SU-DHL-6 (cell line): Measurements from ENCODE around the gene HOXA13.

ENCODE experiments used
- H2AFZ ChIP-seq: fragments of 200-600 bp; sonication (generic); 2 replicates; pipeline ENCODE4 v1.6.1; 2014; ENCODE audit warnings: low read depth, mild to moderate bottlenecking, moderate library complexity, mixed read lengths, antibody characterized with exemption, low read length; ENCODE audit not compliant: severe bottlenecking
- H3F3A ChIP-seq: fragments of 200-600 bp; shearing (Covaris generic); 2 replicates; pipeline ENCODE4 v1.6.0; 2016; ENCODE audit warnings: antibody characterized with exemption, mild to moderate bottlenecking; ENCODE audit not compliant: insufficient read depth
- H3K27ac ChIP-seq: fragments of 200-600 bp; sonication (generic); 2 replicates; pipeline ENCODE4 v1.5.1; 2016; ENCODE audit warnings: low read depth, mild to moderate bottlenecking, low read length, moderate library complexity, mixed read lengths
- H3K27me3 ChIP-seq: fragments of 200-600 bp; sonication (generic), shearing (Covaris generic); 2 replicates; pipeline ENCODE4 v1.6.0; 2014; ENCODE audit warnings: mild to moderate bottlenecking, low read length
- H3K36me3 ChIP-seq: fragments of 200-600 bp; sonication (generic); 2 replicates; pipeline ENCODE4 v1.6.1; 2014; ENCODE audit warnings: mild to moderate bottlenecking, low read length, mixed read lengths
- H3K4me2 ChIP-seq: fragments of 300-600, 200-600 bp; shearing (Covaris generic), sonication (generic); 2 replicates; pipeline ENCODE4 v1.6.0; 2014; ENCODE audit warnings: low read length, low read depth, mild to moderate bottlenecking; ENCODE audit not compliant: poor library complexity, severe bottlenecking
- H3K4me3 ChIP-seq: fragments of 200-600 bp; sonication (generic); 2 replicates; pipeline ENCODE4 v1.5.1; 2014; ENCODE audit warnings: antibody characterized with exemption, low read length, mild to moderate bottlenecking, mixed read lengths; ENCODE audit not compliant: insufficient read depth, poor library complexity, severe bottlenecking
- H3K79me2 ChIP-seq: fragments of 200-600 bp; sonication (generic); 2 replicates; pipeline ENCODE4 v1.6.1; 2014; ENCODE audit warnings: mild to moderate bottlenecking, low read length, moderate library complexity; ENCODE audit not compliant: insufficient read depth
- H3K9ac ChIP-seq: fragments of 200-600 bp; sonication (generic); 2 replicates; pipeline ENCODE4 v1.7.0; 2014; ENCODE audit warnings: mild to moderate bottlenecking, low read length
- H3K9me2 ChIP-seq: fragments of 200-600 bp; sonication (generic); replicated peaks from 2 replicates; pipeline ENCODE4 v1.6.1; 2014; ENCODE audit warnings: low read length; ENCODE audit not compliant: insufficient read depth
- H3K9me3 ChIP-seq: fragments of 200-600 bp; sonication (generic); 2 replicates; pipeline ENCODE4 v1.6.1; 2014; ENCODE audit warnings: low read length, mixed read lengths; ENCODE audit not compliant: insufficient read depth
- H4K20me1 ChIP-seq: fragments of 200-600 bp; sonication (generic); 2 replicates; pipeline ENCODE4 v1.6.1; 2014; ENCODE audit warnings: low read depth, mild to moderate bottlenecking, antibody characterized with exemption, low read length, moderate library complexity, mixed read lengths
- EZH2phosphoT487 ChIP-seq: fragments of 200-600 bp; sonication (generic), shearing (Covaris generic); conservative IDR thresholded peaks from 2 replicates; pipeline ENCODE4 v1.6.1; 2018; ENCODE audit warnings: mild to moderate bottlenecking, antibody characterized with exemption, low read length, moderate library complexity, mixed read lengths
- TF ChIP-seq, protein P1 (sequence below): fragments of 200-600 bp; sonication (generic); IDR thresholded peaks from one replicate; pipeline ENCODE4 v1.5.1; 2017; ENCODE audit warnings: antibody characterized with exemption, mild to moderate bottlenecking, low read length, moderate library complexity; ENCODE audit not compliant: insufficient read depth, poor library complexity, severe bottlenecking

The HOXA13 gene

GRCh38 chr7:27150568-27151340 is 49.1 kb downstream of the HOXA13 start:
- Histone ChIP-seq H3K27me3 (no peaks in the 10 kb centered on the region), H2AFZ (peak overlapping the region; percentile 93), H3K9me3 (no peaks in the 10 kb centered on the region), H3K27ac (peak overlapping the region; percentile 46), H3F3A (peaks cover 4% of the 10 kb centered on the region; the same call in 1 of the 2 replicates), H3K79me2 (peaks cover 19% of the 10 kb centered on the region; the same call in 1 of the 2 replicates), H3K4me2 (peak overlapping the region; percentile 73), H3K36me3 (0 out of 2 replicates have a peak, but pooled peaks cover 4% of the 10 kb centered on the region), H4K20me1 (no peaks in the 10 kb centered on the region), H3K9ac (peak overlapping the region; percentile 75), H3K4me3 (peak overlapping the region; percentile 62), H3K9me2 (no peaks in the 10 kb centered on the region)
- no peak for TF ChIP-seq EZH2phosphoT487
- TF ChIP-seq, protein P1, sequence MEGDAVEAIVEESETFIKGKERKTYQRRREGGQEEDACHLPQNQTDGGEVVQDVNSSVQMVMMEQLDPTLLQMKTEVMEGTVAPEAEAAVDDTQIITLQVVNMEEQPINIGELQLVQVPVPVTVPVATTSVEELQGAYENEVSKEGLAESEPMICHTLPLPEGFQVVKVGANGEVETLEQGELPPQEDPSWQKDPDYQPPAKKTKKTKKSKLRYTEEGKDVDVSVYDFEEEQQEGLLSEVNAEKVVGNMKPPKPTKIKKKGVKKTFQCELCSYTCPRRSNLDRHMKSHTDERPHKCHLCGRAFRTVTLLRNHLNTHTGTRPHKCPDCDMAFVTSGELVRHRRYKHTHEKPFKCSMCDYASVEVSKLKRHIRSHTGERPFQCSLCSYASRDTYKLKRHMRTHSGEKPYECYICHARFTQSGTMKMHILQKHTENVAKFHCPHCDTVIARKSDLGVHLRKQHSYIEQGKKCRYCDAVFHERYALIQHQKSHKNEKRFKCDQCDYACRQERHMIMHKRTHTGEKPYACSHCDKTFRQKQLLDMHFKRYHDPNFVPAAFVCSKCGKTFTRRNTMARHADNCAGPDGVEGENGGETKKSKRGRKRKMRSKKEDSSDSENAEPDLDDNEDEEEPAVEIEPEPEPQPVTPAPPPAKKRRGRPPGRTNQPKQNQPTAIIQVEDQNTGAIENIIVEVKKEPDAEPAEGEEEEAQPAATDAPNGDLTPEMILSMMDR: peak; percentile 96

- Histone ChIP-seq H3K79me2 (peaks cover 15% of the 10 kb centered on the region; the same call in 1 of the 2 replicates), H3K36me3 (0 out of 2 replicates have a peak, but pooled peaks cover 4% of the 10 kb centered on the region), H2AFZ (peak overlapping the region; percentile 93), H3K4me2 (peak overlapping the region; percentile 73), H3F3A (peaks cover 4% of the 10 kb centered on the region; the same call in 1 of the 2 replicates), H3K9me2 (no peaks in the 10 kb centered on the region), H3K9ac (peak overlapping the region; percentile 75), H3K4me3 (peak overlapping the region; percentile 62), H3K27me3 (no peaks in the 10 kb centered on the region), H3K27ac (peak overlapping the region; percentile 46), H3K9me3 (no peaks in the 10 kb centered on the region), H4K20me1 (no peaks in the 10 kb centered on the region)
- no peak for TF ChIP-seq EZH2phosphoT487
- TF ChIP-seq, protein P1: no peak
Observed at GRCh38 chr7:27149842-27150567, 49.9 kb downstream of the HOXA13 start.

GRCh38 chr7:27148756-27149641 is 50.9 kb downstream of the HOXA13 start:
- Histone ChIP-seq H3K36me3 (no peaks in the 10 kb centered on the region), H3K9me3 (no peaks in the 10 kb centered on the region), H3K9me2 (no peaks in the 10 kb centered on the region), H3K27ac (no peak overlapping the region), H3K4me2 (peak overlapping the region; percentile 73), H2AFZ (no peak overlapping the region), H4K20me1 (no peaks in the 10 kb centered on the region), H3K27me3 (no peaks in the 10 kb centered on the region), H3F3A (peaks cover 4% of the 10 kb centered on the region; the same call in 1 of the 2 replicates), H3K79me2 (peaks cover 15% of the 10 kb centered on the region; the same call in 1 of the 2 replicates), H3K4me3 (peak overlapping the region; percentile 62), H3K9ac (peak overlapping the region; percentile 75)
- no peak for TF ChIP-seq EZH2phosphoT487
- TF ChIP-seq, protein P1: no peak
